NB4 (cell line): ENCODE measurements around the gene NPHP4.

Experiments
- DNase-seq: peaks from one replicate; pipeline ENCODE4 v3.0.0; 2010; ENCODE audit warnings: low read depth
- H3K4me3 ChIP-seq: one replicate; pipeline ENCODE4 v1.5.1; 2011; ENCODE audit warnings: mild to moderate bottlenecking, low read depth, low read length, moderate library complexity
- CTCF ChIP-seq: IDR thresholded peaks from one replicate; pipeline ENCODE4 v1.5.1; 2012; ENCODE audit warnings: low read depth, low read length
- MYC ChIP-seq: IDR thresholded peaks from 2 replicates; pipeline ENCODE4 v1.6.1; 2011; ENCODE audit warnings: low read depth, low read length
- POLR2A ChIP-seq: IDR thresholded peaks from 2 replicates; pipeline ENCODE4 v1.6.1; 2011; ENCODE audit warnings: mild to moderate bottlenecking; ENCODE audit not compliant: insufficient read length; ENCODE audit errors: extremely low read depth
- TF ChIP-seq, protein P1 (sequence below): IDR thresholded peaks from 2 replicates; pipeline ENCODE4 v1.6.1; 2011; ENCODE audit warnings: low read depth, low read length

NPHP4 gene

GRCh38 chr1:6012529-6013318, 20.5 kb upstream of the NPHP4 start:
- no peak for TF ChIP-seq POLR2A
- no peak for TF ChIP-seq MYC
- no peak for TF ChIP-seq CTCF
- TF ChIP-seq, protein P1, sequence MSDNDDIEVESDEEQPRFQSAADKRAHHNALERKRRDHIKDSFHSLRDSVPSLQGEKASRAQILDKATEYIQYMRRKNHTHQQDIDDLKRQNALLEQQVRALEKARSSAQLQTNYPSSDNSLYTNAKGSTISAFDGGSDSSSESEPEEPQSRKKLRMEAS, result no peak
- no peak for DNase-seq
- H3K4me3 ChIP-seq, result no peak overlapping the region

DNA sequence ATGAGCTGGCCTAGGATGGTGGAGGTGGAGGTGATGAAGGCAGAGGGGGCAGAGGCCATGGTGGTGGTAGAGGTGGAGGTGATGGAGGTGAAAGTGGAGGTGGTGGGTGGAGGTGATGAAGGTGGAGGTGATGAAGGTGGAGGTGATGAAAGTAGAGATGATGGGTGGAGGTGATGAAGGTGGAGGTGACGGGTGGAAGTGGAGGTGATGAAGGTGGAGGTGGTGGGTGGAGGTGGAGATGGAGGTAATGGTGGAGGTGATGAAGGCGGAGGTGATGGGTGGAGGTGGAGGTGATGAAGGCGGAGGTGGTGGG, 19.7 kb upstream of the NPHP4 start:
- TF ChIP-seq, protein P1, result no peak
- TF ChIP-seq MYC (no peak), POLR2A (no peak), CTCF (no peak)
- no peak for DNase-seq
- no peak overlapping the region for H3K4me3 ChIP-seq

GRCh38 chr1:6011161-6011945, 19.1 kb upstream of the NPHP4 start:
- DNase-seq, result no peak
- TF ChIP-seq POLR2A (no peak), CTCF (no peak), MYC (no peak)
- TF ChIP-seq, protein P1, result no peak
- H3K4me3 ChIP-seq, result no peak overlapping the region

- TF ChIP-seq CTCF (no peak), POLR2A (no peak), MYC (no peak)
- TF ChIP-seq, protein P1, result no peak
- no peak for DNase-seq
Measured at GRCh38 chr1:6010554-6010953, 18.3 kb upstream of the NPHP4 start.

DNA sequence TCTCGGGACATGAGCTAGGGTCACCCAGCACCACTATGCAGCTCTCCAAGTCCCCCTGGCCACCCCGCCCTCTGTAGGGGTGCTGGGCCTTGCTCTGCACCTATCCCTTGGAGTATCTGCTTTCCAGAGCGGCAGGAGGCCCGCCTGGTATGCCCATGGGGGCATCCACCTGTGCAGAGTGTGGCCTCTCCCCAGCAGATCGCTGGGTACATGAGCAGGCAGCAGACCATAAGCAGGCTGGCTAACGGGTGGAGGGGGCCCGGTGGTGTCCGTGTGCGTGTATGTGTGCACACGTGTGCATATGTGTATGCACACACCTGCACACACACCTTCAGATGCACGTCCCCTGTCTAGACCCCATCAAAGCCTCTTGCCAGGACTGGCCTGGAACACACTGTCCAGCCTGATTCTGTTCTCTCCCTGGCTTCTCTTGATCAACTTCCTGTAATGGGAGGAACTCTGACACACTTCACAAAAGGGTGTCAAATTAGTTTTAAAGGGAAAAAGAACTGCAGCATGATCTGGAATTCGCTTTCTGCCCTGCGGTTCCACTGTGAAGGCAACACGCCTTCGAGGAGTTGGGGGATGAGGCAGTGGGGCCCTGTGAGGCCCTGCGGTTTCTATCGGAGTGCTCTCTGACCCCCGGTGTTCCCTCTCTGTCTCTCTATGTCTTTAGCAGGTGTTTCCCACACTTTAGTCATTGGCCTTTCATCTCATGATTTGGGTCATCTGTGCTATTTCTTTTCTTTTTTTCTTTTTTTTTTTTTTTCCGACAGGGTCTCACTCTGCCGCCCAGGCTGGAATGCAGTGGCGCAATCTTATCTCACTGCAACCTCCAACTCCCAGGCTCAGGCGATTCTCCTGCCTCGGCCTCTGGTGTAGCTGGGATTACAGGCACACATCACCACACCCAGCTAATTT, 17.2 kb upstream of the NPHP4 start:
- no peak for DNase-seq
- TF ChIP-seq POLR2A, result no peak
- TF ChIP-seq, protein P1, result no peak
- TF ChIP-seq MYC, result no peak
- TF ChIP-seq CTCF, result no peak
- H3K4me3 ChIP-seq, result no peak overlapping the region

More at GRCh38 chr1:6010554-6010953, 18.3 kb upstream of the NPHP4 start:
- H3K4me3 ChIP-seq, result no peak overlapping the region
